ENCODE results near the gene BRICD5.

DNA sequence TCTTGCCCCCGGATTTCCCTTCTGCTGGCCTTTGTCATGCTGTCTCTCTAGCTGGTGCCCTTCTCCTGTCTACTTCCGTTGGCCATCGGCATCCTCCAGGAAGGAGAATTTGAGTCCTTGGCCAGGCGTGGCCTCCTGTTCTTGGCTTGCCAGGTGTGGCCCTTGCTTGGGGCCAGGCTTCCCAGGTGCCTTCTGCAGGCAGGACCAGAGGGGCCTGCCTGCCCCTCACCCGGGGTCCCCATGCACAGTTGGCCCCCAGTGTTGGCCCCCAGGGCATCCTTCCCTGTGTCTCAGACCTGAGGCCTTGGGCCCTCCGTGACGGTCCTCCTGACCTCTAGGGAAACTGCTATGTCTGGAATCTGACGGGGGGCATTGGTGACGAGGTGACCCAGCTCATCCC is 2.8 kb downstream of the BRICD5 start:
- TF ChIP-seq, protein P1, sequence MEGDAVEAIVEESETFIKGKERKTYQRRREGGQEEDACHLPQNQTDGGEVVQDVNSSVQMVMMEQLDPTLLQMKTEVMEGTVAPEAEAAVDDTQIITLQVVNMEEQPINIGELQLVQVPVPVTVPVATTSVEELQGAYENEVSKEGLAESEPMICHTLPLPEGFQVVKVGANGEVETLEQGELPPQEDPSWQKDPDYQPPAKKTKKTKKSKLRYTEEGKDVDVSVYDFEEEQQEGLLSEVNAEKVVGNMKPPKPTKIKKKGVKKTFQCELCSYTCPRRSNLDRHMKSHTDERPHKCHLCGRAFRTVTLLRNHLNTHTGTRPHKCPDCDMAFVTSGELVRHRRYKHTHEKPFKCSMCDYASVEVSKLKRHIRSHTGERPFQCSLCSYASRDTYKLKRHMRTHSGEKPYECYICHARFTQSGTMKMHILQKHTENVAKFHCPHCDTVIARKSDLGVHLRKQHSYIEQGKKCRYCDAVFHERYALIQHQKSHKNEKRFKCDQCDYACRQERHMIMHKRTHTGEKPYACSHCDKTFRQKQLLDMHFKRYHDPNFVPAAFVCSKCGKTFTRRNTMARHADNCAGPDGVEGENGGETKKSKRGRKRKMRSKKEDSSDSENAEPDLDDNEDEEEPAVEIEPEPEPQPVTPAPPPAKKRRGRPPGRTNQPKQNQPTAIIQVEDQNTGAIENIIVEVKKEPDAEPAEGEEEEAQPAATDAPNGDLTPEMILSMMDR (conservative IDR thresholded peaks at IDR 0.05; ENCODE audit: low read depth, low read length), result no peak
- no peak for TF ChIP-seq EZH2 (IDR thresholded peaks at IDR 0.05; ENCODE audit: borderline replicate concordance, low read depth, low read length, poor library complexity, severe bottlenecking)
